Measurements from ENCODE around the gene XXYLT1. TPM values are rescaled to one million over a fixed set of nuclear protein-coding genes. Genes with fewer than 3 reads are reported as not detected.

The XXYLT1 gene
- total and polyA plus RNA-seq, 10 of the 15 experiments (the other 5 are each of a cell fraction or from before 2014, with no cell fraction given): 1.2 to 14.2 (median 9.3) TPM

DNA sequence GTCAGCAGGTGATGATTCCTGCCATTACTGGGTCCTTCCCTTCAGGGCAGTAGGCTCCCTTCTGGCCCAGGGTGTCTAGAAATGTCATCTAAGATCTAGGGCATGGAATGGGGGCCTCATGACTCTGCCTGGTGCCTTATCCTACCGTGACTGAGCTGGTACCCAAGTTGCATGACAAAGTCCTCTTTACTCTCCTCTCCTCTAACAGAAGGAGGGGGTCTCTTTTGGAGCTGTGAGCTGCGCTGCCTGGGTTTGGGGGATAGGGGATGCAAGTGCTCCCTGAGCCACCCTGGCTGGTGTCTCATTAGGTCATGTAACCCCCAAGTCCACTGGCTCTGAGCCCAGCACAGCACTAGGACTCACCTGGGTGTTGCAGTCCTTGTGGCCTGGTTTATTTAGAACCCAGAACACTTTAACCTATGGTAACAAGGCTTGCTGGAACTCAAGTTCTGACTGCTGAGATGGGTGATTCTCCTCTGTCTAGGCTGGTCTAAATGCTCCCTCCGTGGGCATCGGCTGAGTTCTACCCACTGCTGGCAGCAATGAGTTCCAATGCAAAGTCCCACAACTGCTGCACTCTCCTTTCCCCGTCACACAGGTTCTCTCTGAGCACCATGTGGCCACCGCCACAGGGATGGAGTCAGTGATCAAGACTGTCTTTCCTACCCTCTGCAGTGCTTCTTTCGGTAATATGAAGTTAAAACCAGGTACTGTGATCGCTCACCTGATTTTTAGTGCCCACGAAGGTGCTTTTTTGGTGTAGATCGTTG, 34.0 kb downstream of the XXYLT1 start:
- ATAC-seq (no peak), DNase-seq (ENCODE audit: low read depth, low spot score) (no peak), FAIRE-seq (no peak)
- peaks cover 12% of the 10 kb centered on the region; the same call in 2 of the 3 replicates for H3K9me3 ChIP-seq (replicated peaks; ENCODE audit: control insufficient read depth, insufficient read depth, low read length)
- RAD21 ChIA-PET (ENCODE audit: unreplicated experiment): no interaction called here
- no peaks in the 10 kb centered on the region for H3K36me3 ChIP-seq (ENCODE audit: control insufficient read depth in 2 of 2, insufficient read depth in 2 of 2, low read length in 1 of 2)
- intact Hi-C loops (cut with micrococcal nuclease; ENCODE audit: unreplicated experiment) (no loop called here), in situ Hi-C loops (cut with MboI) (no loop called here)
- H3K9ac ChIP-seq (ENCODE audit: control insufficient read depth, insufficient read depth, low read length): no peak overlapping the region
- no peak overlapping the region for H2AFZ ChIP-seq (ENCODE audit: control insufficient read depth, low read depth, low read length)
- WGBS (ENCODE audit: insufficient coverage, insufficient replicate concordance, low lambda C conversion rate, missing lambda C conversion rate): 92% methylated on average over 10 of the region's 10 CpGs
- no peak overlapping the region for H3K4me2 ChIP-seq (ENCODE audit: control insufficient read depth, insufficient read depth)
- H3K27me3 ChIP-seq (replicated peaks in 1 of 2; ENCODE audit: control insufficient read depth in 2 of 2, insufficient read depth in 2 of 2, low read length in 1 of 2): no peaks in the 10 kb centered on the region
- no peaks in the 10 kb centered on the region for H3K4me1 ChIP-seq (ENCODE audit: control insufficient read depth, insufficient read depth, low read length)
- H3K4me3 ChIP-seq: no peak overlapping the region
- SMC1A ChIA-PET (ENCODE audit: uncharacterized antibody, unreplicated experiment): no interaction called here
- TF ChIP-seq IRF4 (IDR thresholded peaks at IDR 0.05; ENCODE audit: low read depth, low read length): no peak
- no peak for TF ChIP-seq RUNX3 (IDR thresholded peaks at IDR 0.05; ENCODE audit: low read length)
- TF ChIP-seq, protein P1, sequence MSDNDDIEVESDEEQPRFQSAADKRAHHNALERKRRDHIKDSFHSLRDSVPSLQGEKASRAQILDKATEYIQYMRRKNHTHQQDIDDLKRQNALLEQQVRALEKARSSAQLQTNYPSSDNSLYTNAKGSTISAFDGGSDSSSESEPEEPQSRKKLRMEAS (IDR thresholded peaks at IDR 0.05; ENCODE audit: low read depth, low read length): no peak
- no peak for TF ChIP-seq FOXM1 (IDR thresholded peaks at IDR 0.05; ENCODE audit: low read depth, low read length)
- no peak for TF ChIP-seq MYC (IDR thresholded peaks at IDR 0.05; ENCODE audit: insufficient read depth, insufficient read length, insufficient replicate concordance, low read length, severe bottlenecking)
- no peak for TF ChIP-seq HCFC1 (IDR thresholded peaks at IDR 0.05; ENCODE audit: low read length)
- TF ChIP-seq SUPT20H (IDR thresholded peaks at IDR 0.05; ENCODE audit: borderline replicate concordance, control insufficient read depth, low read depth, low read length): no peak
- no peak for TF ChIP-seq CBX5 (IDR thresholded peaks at IDR 0.05; ENCODE audit: low read depth)
- TF ChIP-seq ZZZ3 (IDR thresholded peaks at IDR 0.05; ENCODE audit: control insufficient read depth, insufficient read length, low read depth): no peak
- TF ChIP-seq KLF5 (IDR thresholded peaks at IDR 0.05; ENCODE audit: partially characterized antibody): no peak
- TF ChIP-seq, protein P2, sequence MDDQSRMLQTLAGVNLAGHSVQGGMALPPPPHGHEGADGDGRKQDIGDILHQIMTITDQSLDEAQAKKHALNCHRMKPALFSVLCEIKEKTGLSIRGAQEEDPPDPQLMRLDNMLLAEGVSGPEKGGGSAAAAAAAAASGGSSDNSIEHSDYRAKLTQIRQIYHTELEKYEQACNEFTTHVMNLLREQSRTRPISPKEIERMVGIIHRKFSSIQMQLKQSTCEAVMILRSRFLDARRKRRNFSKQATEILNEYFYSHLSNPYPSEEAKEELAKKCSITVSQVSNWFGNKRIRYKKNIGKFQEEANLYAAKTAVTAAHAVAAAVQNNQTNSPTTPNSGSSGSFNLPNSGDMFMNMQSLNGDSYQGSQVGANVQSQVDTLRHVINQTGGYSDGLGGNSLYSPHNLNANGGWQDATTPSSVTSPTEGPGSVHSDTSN (IDR thresholded peaks at IDR 0.05; ENCODE audit: insufficient replicate concordance, low read depth, low read length): no peak
- TF ChIP-seq LARP7 (IDR thresholded peaks at IDR 0.05): no peak
- TF ChIP-seq BMI1 (IDR thresholded peaks at IDR 0.05; ENCODE audit: borderline replicate concordance): no peak
- TF ChIP-seq SPI1 (IDR thresholded peaks at IDR 0.05; ENCODE audit: borderline replicate concordance, insufficient read depth, low read depth, low read length): no peak
- H4K20me1 ChIP-seq (ENCODE audit: control insufficient read depth, insufficient read depth): no peaks in the 10 kb centered on the region
- POLR2A ChIA-PET: no interaction called here
- no TSS peak for BruUV-seq (replicated peaks)
- CTCF ChIA-PET: no interaction called here
- no peaks in the 10 kb centered on the region for H3K79me2 ChIP-seq (ENCODE audit: control insufficient read depth, insufficient read depth, low read length)
- no peak overlapping the region for H3K27ac ChIP-seq (ENCODE audit: control insufficient read depth, insufficient read depth)
